ENCODE data around the gene KAT2B.

The KAT2B gene

DNA sequence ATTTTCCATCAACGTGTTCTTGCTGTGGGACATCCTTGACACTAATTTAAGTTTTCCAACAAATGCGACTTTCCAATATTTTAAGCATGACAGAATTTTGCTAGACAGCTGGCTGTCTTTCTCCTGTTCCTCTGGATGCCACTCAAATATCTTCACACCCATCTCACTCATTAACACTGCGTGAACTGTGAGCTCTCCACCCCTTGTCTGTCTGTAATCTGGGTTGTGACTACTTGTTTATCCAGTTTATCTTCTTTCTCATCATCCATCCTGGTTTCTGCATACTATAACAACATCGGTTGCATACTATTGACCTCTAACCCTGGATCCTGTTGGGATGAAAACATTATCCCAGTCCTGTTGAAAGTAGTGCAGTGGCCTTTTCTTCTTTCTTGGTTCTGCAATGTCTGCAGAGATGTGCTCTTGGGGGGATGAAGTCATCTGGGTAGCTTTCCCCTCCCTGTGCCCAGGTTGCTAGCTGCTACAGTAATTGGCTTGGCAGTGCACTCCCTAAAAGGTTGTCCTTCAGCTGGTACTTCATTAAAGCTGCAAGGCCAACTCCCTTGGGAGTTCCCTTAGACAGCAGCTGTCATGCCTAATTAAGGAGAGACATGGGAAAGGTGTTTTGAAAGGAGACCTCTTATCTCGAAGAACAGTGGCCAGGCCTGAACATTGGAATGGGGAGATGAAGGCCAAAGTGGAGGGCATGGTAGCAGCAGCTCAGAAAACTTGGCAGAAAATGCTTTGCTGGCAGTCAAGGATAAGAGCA lies 24.7 kb downstream of the KAT2B start:
- no peak for DNase-seq (ENCODE audit: low spot score)

DNA sequence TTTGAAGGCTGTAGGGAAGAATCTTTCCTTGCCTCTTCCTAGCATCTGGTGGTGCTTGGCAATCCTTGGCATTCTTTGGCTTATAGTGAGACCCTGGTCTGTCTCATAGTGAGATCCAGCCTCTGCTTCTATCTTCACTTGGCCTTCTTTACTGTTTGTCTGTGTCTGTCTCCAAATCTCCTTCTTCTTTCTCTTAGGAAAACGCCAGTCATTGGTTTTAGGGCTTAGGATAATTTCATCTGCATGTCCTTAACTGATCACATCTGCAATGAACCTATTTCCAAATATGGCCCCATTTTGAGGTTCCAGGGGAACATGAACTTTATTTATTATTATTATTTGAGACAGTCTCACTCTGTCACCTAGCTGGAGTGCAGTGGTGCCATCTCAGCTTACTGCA lies 25.8 kb downstream of the KAT2B start:
- DNase-seq (ENCODE audit: low spot score): no peak

DNA sequence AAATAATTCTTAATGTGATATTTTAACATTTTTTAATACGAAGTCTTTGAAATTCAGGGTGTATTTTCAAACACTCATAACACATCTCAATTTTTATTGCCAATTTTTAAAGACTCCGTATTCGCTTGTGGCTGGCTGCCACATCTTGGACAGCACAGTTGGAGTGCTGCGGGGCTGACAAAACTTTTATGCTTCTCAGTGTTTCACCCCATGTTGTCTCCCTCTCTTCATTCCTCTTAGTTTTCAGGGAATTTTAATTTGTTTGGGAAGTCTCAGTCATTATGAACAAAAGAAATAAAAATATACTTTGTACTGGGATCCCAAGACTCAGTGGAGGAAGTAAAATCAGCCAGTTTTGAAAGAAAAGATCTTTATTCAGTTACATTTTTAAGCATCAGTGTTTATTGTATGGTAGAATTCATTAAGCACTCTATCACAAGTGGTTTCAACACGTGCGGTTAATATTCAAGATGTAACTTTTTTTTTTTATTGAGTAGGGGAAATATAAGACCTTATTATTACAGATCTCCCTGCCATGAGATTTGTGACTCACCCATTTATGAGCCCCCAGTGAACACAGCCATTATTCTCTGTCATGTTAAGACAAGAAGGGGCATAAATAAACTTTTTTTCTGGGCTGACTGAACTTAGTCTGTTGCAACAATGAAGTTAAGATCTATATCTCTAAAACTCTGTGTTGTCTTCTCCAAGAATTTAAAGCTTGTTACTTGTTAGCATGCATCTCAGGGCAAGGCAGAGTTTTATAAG lies 26.8 kb downstream of the KAT2B start:
- no peak for DNase-seq (ENCODE audit: low spot score)

DNA sequence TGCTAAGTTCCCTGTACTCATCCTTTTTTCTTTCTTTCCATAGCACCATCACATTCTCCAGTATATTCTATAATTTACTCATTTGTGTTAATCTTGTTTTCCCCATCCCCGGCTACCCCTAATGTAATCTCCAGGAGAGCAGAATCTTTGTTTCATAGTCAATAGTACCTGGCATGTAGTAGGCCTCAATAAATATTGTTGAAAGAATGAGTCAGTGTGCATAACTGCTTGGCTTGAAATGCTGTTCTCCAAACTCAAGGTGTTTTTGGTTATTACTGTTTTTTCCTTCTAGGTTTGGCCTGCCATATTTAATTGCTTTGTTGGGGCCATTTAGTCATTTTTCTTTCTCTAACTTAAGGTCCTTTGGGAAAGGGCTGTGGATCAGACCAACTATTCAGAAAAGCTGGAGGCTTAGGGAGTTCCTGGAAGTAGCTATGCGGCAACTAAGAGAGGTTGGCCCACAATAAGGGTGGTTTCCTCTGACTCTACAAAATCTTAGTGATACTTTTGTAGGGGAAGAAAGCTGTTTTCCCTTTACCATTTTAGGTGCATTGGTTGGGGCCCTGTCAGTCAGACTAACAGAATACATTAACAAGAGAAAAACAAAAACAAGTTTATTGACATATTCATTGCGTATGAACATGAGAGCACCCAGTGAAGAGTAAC lies 28.4 kb downstream of the KAT2B start:
- DNase-seq (ENCODE audit: low spot score): no peak

DNA sequence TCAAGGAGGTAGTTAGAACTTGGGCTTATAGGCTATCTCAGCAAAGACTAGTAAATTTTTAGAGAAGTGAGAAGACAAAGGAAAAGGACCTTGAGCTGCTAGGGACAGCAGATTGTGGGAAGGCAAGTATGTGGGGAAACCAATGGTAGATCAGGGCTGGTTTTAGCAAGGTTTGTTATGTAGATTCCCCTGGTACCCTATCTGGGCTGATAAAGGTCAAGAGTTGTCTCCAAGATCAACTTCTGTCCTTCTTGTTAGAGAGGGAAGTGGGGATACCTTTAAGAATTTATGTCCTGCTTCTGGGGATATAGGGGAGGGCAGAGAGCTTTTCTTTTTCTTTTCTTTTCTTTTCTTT lies 28.9 kb downstream of the KAT2B start:
- DNase-seq (ENCODE audit: low spot score): no peak

DNA sequence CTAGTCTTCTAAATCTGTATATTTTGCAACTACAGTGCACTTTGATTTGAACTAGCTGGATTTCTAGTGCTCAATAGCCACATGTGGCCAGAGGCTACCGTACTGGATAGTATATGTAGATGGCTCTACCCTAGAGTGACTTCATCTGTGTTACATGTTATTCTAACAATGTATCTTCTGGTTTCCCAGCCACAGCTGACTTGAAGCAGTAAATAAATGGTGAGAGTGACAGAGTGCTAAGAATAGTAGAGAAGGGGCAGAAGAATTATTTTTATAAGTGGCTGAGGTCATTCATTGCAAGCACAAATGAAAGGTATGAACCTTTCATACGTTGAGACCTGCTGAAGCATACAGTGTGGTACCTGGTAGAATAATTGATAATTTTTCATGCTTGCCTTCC lies 30.9 kb downstream of the KAT2B start:
- no peak for DNase-seq (ENCODE audit: low spot score)

DNA sequence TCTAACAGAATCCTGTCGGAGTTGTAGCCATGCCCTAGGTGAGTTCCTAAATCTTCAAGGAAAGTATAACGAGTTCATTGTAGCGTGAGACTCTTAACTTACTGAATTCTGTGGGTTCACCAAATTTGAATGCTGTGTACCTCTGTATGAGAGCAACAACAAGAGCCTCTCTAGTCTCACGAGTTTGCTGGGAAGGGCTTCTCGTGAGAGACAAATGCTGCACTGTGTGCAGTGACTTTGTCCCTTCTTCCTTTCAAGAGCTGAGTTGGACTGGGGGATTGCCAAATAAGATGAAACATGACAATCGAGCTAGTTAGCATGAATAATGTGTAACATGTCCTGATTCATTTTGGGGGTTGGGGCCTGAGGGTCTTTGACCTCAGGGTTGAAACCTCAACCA lies 32.2 kb downstream of the KAT2B start:
- DNase-seq (ENCODE audit: low spot score): no peak

DNA sequence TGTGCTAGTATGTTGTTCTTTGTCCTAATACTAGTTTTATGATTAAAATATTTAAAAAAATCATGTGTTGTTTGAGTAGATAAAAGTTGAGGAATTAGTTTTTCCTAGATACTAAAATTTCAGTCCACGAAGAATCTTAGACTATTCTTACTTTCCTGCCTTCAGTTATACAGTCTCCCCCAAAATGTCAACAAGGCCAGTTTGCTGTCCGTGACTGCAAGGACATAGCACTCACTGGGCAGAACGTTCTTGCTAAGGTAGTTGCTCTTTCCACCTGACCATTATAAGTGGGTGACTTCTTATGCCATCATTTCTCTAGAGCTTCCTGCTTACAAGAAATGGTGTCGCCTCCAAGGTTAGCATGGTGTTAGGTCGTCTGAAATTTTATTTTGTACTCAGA lies 32.8 kb downstream of the KAT2B start:
- no peak for DNase-seq (ENCODE audit: low spot score)

DNA sequence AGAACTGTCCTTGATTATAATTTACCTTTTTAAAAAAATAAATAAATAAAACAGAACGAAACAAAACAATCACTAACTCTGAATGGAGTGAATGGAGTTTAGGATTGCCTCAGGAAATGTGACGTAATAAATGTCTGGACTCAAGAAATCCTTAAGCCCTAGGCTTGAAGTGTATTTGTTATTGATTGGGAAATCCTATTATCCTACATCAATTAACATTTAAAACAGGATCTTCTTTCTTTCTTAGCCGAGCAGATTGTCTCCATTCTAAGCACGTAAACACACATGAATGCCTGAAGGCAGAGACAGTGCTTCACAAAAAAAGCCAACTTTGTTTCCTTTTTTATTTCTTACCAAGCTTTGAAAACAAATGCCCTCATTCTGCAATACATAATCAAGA lies 33.4 kb downstream of the KAT2B start:
- DNase-seq (ENCODE audit: low spot score): no peak

DNA sequence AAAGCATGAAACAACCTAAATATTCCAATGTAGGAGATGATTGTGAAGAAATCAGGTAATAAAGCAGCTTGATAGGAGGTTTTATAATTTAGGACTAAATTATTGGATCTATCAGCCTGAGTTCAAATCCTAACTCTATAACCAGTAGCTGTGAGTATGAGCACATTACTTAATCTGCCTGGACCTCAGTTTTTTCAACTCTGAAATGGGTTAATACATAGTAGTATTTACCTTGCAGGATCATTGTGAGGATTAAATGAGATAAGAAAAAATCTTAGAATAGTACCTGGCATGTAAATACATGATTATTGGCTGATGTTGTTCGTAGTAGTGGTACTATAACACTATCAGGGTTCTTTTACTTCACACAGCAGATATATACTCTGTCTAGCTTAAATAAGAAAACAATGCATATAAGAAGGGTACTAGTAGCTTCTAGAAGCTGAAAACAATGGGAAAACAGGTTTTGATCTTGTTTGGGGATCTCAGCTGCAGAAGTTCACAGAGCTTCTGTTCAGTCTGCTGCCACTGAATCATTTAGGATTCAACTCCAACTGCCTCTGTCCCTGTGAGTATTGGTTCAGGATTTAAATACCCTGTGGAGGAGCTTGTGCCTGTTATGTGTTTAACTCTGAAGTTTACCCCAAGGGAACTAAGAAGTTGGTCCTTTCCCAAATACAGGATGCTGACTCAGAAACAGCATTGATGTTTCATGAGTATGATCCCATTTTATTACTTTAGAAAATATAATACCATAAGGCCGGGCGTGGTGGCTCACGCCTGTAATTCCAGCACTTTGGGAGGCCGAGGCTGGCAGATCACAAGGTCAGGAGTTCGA lies 34.2 kb downstream of the KAT2B start:
- DNase-seq (ENCODE audit: low spot score): no peak

DNA sequence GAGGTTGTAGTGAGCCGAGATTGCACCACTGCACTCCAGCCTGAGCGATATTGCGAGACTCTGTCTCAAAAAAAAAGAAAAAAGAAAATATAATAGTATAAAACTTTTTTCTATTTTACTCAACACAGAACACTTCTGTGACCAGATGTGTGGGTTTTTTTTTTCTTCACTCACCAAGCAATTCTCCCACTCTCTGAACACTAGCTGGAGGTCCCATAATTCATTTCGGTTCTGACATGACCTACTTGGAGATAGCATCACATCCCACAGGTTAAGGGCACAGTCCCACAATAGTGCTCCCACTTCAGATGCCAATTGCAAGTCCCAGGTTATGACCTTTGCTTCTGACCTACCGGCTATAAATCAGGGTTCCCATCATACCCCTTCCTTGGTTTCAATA lies 35.0 kb downstream of the KAT2B start:
- DNase-seq (ENCODE audit: low spot score): no peak

DNA sequence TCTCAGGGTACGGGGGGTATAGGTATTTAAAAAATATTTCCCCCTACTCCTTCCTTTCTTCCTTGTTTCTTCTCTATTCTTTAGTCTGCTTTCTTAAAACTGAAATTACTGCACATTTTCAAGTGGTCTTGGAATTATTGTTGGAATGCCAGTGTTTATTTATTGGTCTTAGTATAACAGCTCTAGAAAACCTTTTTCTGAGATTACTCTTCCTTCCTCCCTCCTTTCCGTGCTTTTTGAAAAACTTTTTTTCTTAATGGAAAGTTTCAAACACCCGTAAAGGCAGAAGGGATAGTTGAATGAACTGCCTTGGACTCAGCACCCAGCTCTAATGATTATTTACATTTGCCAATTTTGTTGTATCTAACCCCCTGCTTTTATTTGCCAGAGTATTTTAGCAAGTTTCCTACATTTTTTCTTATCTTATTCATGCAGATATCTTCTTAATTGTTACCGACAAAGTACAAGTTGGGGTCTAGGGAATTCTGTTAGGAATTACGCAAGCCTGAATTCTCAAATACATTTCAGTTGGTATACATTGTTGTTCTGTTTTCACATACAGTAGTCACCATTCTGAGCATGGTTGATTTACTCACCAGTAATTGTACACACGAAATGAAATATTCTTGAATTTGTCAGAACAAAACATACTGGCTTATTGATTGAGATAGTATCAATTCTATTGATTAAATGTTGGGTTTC lies 36.2 kb downstream of the KAT2B start:
- DNase-seq (ENCODE audit: low spot score): no peak

DNA sequence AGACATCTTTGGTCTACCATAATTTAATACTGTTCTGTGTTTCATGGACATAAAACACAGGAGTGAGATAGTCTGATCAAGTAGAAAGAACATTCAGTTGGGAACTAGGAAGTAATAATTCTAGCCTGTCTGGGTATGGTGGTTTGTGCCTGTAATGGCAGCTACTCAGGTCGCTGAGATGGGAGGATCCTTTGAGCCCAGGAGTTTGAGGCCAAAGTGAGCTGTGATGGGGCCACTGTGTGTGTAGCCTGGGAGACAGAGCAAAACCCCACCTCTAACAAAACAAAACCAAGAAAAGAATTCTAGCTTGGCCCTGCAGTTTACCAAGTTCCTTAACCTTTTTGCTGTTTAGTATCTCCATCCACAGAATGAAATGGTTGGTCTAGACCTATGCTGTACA lies 36.8 kb downstream of the KAT2B start:
- DNase-seq (ENCODE audit: low spot score): no peak

DNA sequence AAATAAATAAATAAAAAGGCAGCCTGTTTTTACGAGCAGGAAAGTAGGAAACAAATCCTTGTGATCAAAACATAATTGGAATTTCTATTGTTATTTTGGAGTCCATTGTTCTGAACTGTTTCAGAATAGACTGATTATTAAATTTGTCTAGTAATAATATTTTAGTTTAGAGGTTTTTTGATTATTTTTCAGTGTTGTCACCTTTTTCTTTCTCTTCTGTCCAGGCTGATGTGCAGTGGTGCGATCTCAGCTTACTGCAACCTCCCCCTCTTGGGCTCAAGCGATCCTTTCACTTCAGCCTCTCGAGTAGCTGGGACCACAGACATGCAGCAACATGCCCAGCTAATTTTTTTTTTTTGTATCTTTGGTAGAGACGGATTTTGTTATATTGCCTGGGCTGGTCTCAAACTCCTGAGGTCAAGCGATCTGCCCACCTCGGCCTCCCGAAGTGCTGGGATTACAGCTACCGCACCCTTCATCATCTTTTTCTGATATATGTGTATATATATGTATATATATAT lies 38.0 kb downstream of the KAT2B start:
- DNase-seq (ENCODE audit: low spot score): no peak

DNA sequence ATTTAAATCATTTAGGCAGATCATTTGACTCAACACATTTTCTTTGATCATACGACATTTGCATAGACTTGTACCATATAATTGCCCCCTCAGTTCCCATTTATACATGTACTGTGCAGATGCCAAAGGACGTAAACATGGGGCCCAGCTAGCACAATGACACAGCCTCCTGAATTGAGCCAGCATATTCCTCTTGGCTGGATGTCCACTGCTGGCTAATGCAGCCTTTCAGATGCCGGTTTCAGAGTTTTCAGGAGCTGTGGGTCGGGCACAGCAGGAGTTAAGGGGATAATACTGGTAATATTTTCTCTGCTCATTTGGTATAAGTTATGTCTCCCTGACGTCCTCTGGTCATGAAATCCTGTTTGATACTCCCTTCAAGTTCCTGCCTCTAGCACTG lies 39.4 kb downstream of the KAT2B start:
- DNase-seq (ENCODE audit: low spot score): no peak

DNA sequence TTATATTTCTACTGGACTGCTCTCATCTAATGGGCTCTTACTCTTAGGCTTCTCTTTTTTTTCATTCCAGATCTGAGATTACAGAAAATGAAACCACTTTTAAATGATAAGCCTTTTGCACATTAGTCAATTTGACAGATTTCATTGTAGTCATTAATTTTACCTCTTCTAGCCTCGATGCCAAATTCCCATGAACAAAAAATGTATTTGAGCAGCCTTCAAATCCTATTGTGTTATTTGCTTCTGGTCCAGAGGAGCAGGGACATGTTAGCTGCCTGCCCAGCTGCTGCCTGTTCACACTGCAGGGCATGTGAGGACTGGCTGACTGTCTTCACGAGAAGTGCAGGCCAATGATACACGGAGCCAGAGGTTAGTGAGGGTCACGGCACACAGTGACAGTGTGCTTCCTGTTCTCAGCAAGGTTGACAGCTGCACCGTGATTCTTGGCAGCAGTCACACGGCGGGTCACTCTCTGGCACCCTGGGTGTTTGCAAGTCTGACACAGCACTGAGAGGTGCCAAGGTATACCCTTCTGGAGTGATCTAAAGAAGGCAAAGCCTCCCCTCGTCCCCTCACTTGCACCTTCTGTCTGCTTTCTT lies 40.8 kb downstream of the KAT2B start:
- no peak for DNase-seq (ENCODE audit: low spot score)

DNA sequence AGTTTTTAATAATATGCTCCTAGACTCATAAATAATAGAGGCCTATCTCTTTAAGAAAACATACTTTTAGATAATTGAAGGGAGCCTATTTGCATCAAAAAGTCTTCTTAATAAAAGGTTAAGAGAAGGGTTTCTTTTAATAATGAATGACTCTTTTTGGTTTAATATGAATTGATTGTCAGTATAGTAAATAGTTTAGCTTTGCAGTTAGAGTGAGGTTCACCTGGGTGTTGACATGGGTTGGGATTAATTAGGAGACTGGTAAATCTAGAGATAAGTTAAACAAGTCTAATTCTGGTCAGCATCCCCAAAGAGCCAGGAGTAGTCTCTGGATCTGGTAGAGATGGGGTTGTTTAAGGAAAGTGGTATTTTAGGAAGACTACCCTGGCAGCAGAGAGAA lies 43.0 kb downstream of the KAT2B start:
- no peak for DNase-seq (ENCODE audit: low spot score)

DNA sequence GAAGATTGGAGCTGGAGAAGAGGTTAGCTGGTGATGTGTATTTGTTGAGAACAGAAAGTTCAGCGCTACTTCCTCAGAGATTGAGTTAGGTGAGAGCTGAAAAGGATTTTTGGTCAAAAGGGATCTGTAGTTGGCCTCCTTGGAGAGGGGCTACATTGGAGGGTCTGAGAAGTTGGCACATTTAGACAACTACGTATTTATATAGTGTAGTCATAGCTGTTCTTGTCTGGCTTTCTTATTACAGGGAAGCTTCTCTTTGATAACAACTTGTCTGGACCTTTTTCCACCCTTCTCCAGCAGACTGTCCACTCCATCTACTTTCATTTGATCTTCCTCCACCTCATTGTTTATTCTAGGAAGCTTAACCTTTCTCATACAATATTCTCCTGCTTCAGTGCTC lies 43.7 kb downstream of the KAT2B start:
- no peak for DNase-seq (ENCODE audit: low spot score)

DNA sequence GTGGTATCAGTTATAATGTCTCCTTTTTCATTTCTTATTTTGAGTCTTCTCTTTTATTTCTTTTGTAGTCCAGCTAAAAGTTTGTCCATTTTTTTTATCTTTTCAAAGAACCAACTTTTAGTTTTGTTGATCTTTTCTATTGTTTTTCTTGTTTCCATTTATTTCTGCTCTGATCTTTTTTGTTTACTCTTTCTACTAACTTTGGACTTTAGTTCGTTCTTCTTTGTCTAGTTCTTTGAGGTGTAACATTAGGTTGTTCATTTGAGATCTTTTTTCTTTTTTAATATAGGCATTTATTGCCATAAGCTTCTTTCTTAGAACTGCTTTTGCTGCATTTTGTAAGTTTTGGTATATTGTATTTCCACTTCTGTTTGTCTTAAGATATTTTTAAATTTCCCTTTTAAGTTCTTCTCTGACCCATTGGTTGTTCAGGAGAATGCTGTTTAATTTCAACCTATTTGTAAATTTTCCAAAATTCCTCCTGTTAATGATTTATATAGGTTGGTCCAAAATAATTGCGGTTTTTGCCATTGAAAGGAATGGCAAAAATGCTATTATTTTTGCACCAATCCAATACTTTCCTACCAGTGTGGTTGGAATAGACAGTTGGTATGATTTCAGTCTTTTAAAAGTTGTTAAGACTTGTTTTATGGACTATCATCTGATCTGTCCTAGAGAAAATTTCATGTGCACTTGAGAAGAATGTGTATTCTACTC lies 51.2 kb downstream of the KAT2B start:
- DNase-seq (ENCODE audit: low spot score): no peak

DNA sequence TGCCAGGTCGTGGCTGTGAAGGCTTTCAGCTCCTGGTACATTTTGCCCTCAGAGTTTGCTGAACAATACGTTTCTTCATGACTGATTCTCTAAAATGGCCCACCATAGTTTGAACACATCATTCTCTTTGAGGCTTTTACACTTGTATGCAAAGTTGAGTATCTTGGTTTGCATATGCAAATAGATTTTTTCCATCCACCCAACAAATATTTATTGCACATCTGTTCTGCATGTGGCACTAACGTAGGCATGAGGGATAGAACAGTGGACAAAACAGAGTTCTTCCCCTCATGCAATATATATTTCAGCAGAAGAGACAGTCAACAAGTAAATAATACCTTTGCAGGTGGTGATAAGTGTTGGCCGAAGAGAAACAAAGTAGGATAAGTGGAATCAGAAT lies 55.2 kb downstream of the KAT2B start:
- DNase-seq (ENCODE audit: low spot score): no peak
